Muscle of arm (tissue), 12 donors: ENCODE results near the gene CACTIN. TPM values are rescaled to one million over a fixed set of nuclear protein-coding genes. Genes with fewer than 3 reads are reported as not detected.

Source experiments
- DNase-seq: peaks from one replicate; pipeline ENCODE4 v3.0.0-alpha.2; 2013
- polyA plus RNA-seq, 12 donors: library from polyadenylated mRNA; unstranded; fragments of 120-200 nt; gene quantifications; one replicate each; pipeline ENCODE4 v1.2.1, GENCODE V29; 2013; ENCODE audit not compliant: insufficient read length in 12 of 12

The CACTIN gene
- polyA plus RNA-seq, 12 donors = 13.8 to 32.4 (median 16.3) TPM; not detected in 1

DNA sequence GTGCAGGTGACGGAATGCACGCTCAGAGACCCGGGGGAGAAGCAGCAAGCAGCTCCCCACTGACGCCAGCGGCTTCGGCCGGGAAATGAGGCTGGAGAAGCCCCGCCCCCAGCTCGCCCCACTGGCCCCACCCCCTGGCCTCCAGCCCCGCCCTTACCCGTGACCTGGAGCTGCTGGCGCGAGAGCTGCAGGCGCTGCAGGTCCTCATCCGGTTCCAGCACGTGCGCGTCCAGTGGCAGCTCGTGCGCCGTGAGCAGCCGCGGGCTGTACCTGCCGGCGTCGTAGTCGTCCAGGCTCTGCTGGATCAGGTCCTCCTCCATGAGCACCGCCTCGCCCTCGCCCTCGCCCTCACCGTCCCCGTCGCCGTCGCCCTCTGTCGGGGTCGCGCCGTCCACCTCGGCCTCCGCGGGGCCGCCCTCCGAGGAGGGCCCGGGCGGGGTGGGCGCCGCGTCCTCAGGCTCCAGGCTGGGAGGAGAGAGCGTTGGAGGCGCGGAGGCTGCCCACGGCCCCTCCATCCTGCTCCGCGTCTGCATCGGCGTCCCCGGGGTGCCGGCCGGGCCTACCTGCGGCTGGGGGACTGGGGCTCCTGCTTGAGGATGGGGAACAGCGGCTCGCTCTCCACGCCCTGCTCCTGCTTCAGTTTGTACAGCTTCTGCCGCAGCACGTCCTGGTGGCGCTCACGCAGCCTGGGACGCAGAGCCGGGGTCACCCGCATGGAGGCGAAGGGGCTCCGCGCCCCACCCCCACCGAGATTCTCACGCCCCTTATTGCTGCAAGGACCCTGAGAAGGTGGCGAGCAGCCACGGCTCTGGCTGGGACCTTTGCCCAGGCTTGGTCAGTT is 13.5 kb downstream of the CACTIN start:
- no peak for DNase-seq

GRCh38 chr19:3612330-3612729 is 14.3 kb downstream of the CACTIN start:
- DNase-seq = no peak

DNA sequence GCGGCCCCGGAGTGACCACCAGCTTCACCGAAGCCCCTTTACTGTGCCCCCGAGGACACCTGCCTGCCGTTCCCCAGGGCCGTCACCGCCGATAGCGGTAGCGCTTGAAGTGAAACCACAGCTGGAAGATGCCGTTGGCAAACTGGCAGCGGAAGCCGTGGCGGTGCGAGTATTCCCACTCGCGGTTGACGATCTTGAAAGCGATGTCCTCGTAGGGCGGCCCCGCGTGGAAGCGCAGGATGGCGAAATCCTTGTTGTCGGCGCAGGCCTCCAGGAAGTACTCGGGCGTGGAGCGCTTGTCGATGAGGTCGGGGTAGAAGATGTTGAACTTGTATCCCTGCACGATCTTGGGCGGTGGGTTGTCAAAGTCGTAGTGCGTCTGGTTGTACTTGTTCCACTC is 14.7 kb downstream of the CACTIN start:
- no peak for DNase-seq

DNA sequence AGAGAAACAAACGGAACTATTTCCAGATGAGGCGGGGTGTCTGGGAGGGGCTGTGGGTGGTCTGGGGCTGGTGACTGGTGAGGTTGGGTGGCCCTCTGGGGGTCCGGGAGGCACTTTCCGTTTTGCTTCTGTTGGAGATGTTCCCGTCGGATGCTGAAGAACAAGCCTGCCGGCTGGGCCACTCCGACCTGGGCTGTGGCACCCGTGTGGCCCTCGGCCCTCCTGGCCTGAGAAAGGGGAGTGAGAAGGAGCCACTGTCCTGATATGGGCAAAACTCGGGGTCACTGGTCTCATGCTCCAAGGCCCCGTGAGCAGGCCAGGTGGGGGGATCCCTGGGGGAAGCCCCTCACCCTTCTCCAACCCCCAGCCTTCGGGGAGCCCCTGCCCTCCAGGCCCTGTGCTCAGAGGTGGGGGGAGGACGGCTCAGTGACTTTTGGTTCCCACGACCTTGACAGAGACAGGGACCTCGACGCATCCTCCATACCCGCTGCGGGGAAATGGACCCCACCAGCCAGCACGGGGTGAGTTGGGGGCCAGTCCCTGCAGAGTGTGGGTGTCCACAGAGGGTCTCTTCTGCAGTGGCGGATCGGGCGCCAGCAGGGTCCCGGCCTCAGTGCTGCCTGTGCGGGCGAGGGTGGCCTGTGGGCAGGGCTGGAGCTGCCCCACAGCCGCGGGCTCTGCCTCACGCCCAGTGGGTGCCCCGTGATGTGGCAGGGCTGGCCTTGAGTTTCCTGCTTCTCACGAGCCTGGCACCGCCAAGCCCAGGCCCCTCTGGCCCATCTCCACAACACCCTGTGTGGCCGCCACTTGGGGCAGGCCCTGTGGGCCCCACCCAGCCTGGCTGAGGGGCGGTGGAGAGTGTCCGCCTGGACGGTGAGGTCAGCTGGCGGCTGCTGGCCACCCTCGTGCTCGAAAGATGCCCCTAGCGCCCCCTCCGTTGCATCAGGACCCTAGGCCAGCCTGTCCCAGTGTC is 15.6 kb downstream of the CACTIN start:
- DNase-seq = no peak

DNA sequence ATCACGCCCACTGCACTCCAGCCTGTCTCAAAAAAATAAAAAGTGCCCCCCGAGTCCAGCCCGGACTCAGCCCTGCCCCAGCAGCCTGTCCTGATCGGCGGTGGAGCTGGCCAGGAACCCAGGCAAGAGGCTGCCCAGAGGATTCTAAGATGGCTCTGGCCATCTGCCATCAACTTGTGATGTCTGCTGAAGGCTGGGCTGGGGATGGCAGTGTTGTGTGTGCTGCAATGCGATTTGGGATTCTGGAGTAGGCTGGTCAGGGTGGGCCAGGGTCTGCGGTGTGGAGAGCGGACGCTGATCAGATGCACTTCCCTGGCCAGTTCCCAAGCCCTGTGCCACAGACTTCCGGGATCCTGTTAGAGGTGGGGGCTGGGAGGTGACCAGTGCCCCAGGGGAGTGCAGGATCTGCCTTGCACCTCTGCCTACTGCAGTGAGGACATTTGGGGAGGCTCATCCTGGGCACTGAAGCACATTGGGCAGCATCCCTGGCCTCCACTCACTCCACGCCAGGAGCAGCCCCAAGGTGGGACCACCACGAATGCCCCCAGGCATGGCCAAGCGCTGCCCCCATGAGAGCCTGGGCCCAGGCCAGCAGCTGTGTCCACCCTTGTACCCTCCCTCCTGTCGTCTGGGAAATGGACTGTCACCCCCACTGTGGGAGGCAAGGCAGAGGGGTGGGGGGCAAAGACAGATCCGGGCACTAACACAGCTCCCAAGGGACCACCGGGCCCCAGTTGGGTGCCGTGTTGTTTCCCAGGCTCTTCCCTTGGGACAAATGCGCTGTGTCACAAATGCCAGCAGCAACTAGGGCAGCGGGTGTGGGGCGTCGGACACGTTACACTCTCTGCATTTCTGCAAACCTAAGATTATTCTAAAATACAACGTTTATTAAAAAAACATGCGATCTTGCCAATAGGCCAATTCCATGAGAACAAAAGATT is 16.5 kb downstream of the CACTIN start:
- no peak for DNase-seq

GRCh38 chr19:3608750-3609322 is 17.8 kb downstream of the CACTIN start:
- no peak for DNase-seq

- no peak for DNase-seq
These were observed 18.4 kb downstream of the CACTIN start for GRCh38 chr19:3608079-3608641.

GRCh38 chr19:3607303-3608078 is 19.1 kb downstream of the CACTIN start:
- peak; percentile 35 for DNase-seq

GRCh38 chr19:3606690-3607289 is 19.8 kb downstream of the CACTIN start, which contains the start of gene TBXA2R:
TSS of gene TBXA2R (minus strand) at chr19:3606875. CDS start at chr19:3600634, 6,241 bp downstream.
- peak; percentile 51 for DNase-seq

GRCh38 chr19:3606174-3606689 is 20.4 kb downstream of the CACTIN start:
- no peak for DNase-seq

DNA sequence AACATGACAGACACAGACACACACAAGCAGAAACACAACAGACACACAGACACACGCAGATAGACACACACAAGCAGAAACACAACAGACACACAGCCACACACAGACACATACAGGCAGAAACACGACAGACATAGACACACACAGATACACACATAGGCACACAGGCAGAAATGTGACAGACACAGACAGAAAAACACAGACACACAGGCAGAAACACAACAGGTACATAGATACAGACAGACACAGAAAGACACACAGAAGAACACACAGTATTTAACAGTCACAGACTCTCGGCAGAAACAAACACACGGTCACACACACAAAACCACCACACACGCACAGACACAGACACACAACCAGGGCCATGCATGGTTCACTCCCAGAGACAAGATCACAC is 20.8 kb downstream of the CACTIN start:
- no peak for DNase-seq

DNA sequence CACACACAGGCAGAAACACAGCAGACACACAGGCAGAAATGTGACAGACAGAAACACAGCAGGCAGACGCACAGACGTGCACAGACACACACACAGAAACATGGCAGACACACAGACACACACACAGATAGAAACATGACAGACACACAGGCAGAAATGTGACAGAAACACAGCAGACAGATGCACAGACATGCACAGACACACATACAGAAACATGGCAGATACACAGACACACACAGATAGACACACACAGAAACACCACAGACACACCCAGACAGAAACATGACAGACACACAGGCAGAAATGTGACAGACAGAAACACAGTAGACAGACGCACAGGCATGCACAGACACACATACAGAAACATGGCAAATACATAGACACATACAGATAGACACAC is 21.2 kb downstream of the CACTIN start:
- DNase-seq = no peak

DNA sequence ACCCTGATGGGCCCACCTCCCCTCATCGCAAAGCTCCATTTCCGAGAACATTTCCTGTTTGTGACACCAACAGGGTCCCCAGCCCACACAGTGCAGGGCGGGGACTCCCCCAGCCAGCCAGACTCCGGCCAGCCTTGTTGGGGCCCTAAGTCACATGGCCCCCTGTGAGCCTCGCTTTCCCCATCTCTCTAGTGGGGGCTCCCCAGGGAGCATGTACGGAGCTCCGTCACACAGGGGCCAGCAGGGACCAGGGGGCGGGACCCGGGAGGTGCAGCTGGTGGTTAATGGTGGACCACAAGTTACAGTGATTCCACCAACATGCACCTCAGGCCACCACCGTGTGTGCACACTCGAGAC is 21.6 kb downstream of the CACTIN start:
- DNase-seq = no peak

- no peak for DNase-seq
These were observed 22.2 kb downstream of the CACTIN start for GRCh38 chr19:3604227-3604986.

GRCh38 chr19:3603121-3603811 is 23.3 kb downstream of the CACTIN start:
- DNase-seq = no peak

DNA sequence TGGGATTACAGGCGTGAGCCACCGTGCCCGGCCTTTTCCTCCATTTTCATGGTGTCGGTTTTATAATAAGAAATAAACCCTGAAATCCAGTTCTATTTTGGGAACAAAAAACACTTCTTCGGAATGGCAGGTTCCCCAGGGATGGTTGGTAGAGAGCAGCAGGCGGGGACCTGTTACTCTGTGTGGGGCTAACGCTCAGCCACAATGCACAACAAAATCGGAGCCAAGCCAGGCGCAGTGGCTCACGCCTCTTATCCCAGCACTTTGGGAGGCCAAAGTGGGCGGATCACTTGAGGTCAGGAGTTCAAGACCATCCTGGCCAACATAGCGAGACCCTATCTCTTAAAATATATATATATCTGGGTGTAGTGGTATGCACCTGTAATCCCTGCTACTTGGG is 25.6 kb downstream of the CACTIN start:
- no peak for DNase-seq

- DNase-seq = no peak
These were observed 26.8 kb downstream of the CACTIN start for GRCh38 chr19:3599776-3600187.
